ENCODE measurements around the gene FADS1.

GRCh38 chr11:61811831-61812230, 5.0 kb downstream of the FADS1 start:
- TF ChIP-seq CTCF (conservative IDR thresholded peaks at IDR 0.05; ENCODE audit: low read depth in 2 of 2), result no peak
- TF ChIP-seq JUNB (IDR thresholded peaks at IDR 0.05; ENCODE audit: unreplicated experiment), result no peak
- TF ChIP-seq, protein P1, sequence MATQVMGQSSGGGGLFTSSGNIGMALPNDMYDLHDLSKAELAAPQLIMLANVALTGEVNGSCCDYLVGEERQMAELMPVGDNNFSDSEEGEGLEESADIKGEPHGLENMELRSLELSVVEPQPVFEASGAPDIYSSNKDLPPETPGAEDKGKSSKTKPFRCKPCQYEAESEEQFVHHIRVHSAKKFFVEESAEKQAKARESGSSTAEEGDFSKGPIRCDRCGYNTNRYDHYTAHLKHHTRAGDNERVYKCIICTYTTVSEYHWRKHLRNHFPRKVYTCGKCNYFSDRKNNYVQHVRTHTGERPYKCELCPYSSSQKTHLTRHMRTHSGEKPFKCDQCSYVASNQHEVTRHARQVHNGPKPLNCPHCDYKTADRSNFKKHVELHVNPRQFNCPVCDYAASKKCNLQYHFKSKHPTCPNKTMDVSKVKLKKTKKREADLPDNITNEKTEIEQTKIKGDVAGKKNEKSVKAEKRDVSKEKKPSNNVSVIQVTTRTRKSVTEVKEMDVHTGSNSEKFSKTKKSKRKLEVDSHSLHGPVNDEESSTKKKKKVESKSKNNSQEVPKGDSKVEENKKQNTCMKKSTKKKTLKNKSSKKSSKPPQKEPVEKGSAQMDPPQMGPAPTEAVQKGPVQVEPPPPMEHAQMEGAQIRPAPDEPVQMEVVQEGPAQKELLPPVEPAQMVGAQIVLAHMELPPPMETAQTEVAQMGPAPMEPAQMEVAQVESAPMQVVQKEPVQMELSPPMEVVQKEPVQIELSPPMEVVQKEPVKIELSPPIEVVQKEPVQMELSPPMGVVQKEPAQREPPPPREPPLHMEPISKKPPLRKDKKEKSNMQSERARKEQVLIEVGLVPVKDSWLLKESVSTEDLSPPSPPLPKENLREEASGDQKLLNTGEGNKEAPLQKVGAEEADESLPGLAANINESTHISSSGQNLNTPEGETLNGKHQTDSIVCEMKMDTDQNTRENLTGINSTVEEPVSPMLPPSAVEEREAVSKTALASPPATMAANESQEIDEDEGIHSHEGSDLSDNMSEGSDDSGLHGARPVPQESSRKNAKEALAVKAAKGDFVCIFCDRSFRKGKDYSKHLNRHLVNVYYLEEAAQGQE (IDR thresholded peaks at IDR 0.05; ENCODE audit: unreplicated experiment), result no peak
- no peak for TF ChIP-seq EZH2phosphoT487 (IDR thresholded peaks at IDR 0.05; ENCODE audit: unreplicated experiment)
- no peak for TF ChIP-seq NANOG (IDR thresholded peaks at IDR 0.05; ENCODE audit: borderline replicate concordance)
- no peak for TF ChIP-seq EZH2 (IDR thresholded peaks at IDR 0.05; ENCODE audit: low read depth, unreplicated experiment)
